NCI-H1436 (cell line): ENCODE results near the gene CDH7.

Source experiments
- DNase-seq: peaks from one replicate; lab custom pipeline; 2025; lab: John Stamatoyannopoulos, UW

Gene CDH7

GRCh38 chr18:65750389-65751154 lies at the start of gene CDH7:
TSS of gene CDH7 (plus strand) at chr18:65751012. CDS start at chr18:65762843, 11,831 bp downstream.
- no peak for DNase-seq

GRCh38 chr18:65704046-65704445 lies 46.8 kb upstream of the CDH7 start:
- no peak for DNase-seq

GRCh38 chr18:65706646-65707045 lies 44.2 kb upstream of the CDH7 start:
- DNase-seq: no peak

GRCh38 chr18:65711493-65711892 lies 39.3 kb upstream of the CDH7 start:
- DNase-seq: no peak

GRCh38 chr18:65721619-65722018 lies 29.2 kb upstream of the CDH7 start:
- no peak for DNase-seq

GRCh38 chr18:65725251-65726050 lies 25.4 kb upstream of the CDH7 start:
- peak; percentile 12 for DNase-seq

GRCh38 chr18:65735155-65735554 lies 15.7 kb upstream of the CDH7 start:
- DNase-seq: no peak

GRCh38 chr18:65737471-65737955 lies 13.3 kb upstream of the CDH7 start:
- no peak for DNase-seq

GRCh38 chr18:65746936-65747335 lies 3.9 kb upstream of the CDH7 start:
- no peak for DNase-seq

GRCh38 chr18:65748321-65748720 lies 2.5 kb upstream of the CDH7 start:
- no peak for DNase-seq

GRCh38 chr18:65749841-65750240 lies 971 bp upstream of the CDH7 start:
- DNase-seq: no peak

GRCh38 chr18:65751155-65752085 lies 608 bp downstream of the CDH7 start:
- no peak for DNase-seq

- no peak for DNase-seq
Observed at GRCh38 chr18:65752625-65753325, 2.0 kb downstream of the CDH7 start.

GRCh38 chr18:65753520-65753919 lies 2.7 kb downstream of the CDH7 start:
- DNase-seq: peak; percentile 51

- no peak for DNase-seq
Observed at GRCh38 chr18:65754121-65754520, 3.3 kb downstream of the CDH7 start.

- no peak for DNase-seq
Observed at GRCh38 chr18:65755616-65756015, 4.8 kb downstream of the CDH7 start.

- DNase-seq: no peak
Observed at GRCh38 chr18:65760457-65760856, 9.6 kb downstream of the CDH7 start.

- no peak for DNase-seq
Observed at GRCh38 chr18:65761636-65762295, 11.0 kb downstream of the CDH7 start.

GRCh38 chr18:65762556-65762955 lies 11.7 kb downstream of the CDH7 start:
- DNase-seq: no peak

GRCh38 chr18:65767406-65767805 lies 16.6 kb downstream of the CDH7 start:
- DNase-seq: no peak
